ELF-1 (cell line): ENCODE measurements around the gene NUBP2.
A peak's percentile ranks its signal among the peaks of the same experiment; 100 is the strongest.

Experiments used
- DNase-seq: peaks from one replicate; pipeline ENCODE4 v3.0.0-alpha.2; 2016; ENCODE audit warnings: low read depth, low spot score

Gene NUBP2, protein sequence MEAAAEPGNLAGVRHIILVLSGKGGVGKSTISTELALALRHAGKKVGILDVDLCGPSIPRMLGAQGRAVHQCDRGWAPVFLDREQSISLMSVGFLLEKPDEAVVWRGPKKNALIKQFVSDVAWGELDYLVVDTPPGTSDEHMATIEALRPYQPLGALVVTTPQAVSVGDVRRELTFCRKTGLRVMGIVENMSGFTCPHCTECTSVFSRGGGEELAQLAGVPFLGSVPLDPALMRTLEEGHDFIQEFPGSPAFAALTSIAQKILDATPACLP

DNA sequence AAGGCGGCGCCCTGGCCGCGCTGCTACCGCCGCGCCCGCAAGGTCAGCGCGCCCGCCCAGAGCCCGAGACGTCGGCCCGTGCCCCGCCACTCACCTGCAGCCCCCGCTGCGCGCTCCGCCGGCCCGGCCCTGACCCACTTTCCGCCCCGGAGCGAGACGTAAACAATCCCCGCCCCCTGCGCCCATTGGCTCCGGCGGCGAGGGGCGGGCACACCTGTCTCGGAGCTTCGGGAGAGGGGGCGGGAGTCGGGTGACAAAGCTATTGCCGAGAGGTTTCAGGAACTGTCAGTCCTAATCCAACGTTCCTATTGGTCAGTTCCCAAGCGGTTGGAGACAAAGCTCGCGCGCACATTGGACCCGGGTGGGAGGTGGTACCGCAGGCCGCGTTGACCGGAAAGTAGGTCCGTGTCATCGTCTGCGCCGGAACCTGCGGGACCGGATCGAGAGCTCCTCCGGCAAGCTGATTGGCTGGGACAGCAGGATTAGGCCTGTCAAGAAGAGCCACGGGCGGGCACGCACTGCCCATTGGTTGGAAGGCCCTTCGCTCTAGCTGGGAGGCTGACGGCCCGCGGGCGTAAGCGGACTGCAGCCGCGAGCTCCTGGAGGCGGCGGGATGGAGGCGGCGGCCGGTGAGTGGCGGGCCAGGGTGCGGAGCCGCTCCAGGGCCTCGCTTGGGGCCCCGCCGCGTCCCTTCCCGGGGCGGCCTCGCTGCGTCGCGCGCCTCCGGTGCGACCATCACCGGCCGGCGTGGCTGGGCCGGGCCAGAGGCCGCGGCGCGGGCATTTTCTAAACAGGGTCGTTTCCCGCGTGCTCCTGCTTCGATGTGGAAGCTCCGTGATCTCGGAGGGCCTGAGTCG, at the start of gene NUBP2, which contains the start of gene SPSB3:
NUBP2 (plus strand) TSS at position 553 of the 857 bp plus-strand sequence; CDS start at position 614, 61 bp downstream.
SPSB3 (minus strand) TSS at position 164 of the 857 bp plus-strand sequence. CDS start 1,088 bp downstream, outside the sequence.
- peak; percentile 100 for DNase-seq

DNA sequence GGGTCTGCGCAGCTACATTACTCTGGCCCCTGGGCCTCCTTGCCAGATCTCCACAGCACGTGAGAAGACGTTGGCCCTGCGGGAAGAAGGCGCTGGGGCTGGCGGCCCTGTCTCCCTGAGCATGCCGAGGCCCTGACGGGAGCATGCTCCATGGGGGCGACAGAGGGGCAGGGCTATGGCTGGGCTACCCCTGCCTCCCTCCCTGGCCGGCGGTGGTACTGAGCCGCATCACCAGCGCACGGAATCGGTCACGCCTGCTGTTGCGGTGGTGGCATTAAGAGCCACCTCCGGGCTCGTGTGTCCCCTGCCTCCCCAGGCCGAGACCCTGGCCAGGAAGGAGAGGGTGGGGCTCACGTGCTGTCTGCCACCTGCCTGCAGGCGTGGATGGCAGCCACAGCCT, 48.6 kb upstream of the NUBP2 start:
- no peak for DNase-seq

DNA sequence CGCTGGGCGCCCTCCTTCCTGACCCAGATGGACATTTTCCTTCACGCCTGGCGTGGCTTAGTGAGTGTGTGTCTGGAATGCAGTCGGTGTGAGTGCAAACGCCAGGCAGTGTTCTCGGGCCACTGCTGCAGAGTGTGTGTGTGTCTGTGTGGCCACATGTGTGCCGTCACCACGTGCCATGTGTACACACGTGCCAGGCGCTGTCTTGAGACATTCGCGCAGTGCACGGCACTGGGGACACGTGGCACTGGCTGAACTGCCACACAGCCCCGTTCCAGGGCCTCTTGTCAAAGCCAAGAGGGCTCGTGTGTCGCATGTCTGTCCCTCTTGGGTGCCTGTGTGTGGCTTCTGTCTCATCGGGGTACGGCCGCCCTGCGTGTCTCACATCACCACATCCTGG, 47.9 kb upstream of the NUBP2 start:
- no peak for DNase-seq

DNA sequence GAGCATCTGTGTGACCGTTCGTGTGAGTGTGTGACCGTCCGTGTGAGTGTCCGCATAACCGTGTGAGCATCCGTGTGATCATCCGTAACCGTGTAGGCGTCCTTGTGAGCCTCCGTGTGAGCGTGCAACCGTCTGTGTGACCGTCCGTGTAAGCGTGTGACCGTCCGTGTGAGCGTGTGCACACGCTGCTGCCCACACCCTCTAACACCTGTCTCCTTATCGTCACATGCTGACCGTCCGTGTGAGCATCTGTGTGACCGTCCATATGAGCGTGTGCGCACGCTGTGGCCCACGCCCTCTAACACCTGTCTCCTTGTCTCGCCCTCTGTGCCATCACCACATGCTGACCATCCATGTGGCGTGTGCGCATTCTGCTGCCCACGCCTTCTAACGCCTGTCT, 42.5 kb upstream of the NUBP2 start:
- no peak for DNase-seq

DNA sequence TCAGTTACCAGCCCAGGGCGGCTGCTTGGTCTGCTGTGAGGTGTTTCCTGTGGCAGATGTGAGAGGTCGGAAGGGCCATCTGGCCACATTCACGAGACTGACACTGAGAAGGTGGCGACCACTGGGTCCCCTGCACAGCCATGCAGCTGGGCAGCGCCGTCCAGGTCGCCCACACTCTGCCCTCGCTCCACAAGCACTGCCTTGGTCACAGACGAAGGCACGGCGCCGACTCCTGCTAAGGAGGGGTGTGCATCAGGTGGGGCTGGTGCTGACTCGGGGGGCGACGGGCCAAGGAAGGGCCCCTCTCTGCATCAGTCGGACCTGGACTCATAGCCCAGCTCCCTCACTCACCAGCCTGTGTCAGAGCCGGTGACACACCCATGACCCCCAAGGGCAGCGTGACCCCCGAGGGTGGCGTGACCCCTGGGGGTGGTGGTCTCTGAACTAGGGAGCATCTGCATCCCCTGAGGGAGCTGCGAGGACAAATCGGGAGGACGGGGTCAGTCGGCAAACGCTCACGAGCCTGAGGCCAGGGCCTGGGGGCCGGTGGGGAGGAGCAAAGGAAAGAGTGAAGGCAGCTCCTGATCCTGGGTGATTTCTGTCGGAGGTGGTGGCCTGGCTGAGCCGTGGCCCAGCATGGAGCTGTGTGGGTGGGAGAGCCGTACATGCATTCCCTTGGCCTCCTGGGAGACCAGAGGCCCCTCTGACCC, 41.8 kb upstream of the NUBP2 start:
- no peak for DNase-seq

DNA sequence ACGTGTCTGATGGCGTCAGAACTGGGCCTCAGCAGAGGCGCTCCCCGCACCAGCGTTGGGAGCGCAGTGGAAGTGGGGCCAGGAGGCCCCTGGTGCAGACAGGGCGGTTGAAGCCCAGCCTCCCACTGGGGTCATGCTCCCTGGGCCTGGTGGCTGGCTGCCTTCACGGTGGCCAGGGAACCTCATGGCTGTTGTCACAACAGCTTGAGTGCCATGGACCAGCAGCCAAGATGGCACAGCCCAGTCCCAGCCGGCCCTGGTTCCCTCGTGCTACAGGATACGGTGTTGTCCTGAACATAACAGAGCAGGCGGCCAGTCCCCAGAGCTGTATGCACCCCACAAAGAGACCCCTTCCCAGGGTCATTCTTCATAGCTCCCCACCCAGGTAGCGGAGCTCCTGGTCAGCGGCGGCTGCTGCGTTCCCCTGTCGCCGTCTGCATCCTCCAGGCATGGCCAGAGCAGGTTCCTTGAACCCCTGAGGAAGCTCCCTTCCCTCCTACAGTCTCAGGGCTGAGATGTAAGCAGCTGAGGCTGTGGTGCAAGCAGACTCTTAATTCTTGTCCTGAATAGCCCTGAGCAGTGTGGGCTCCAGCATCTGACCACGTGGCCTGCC, 41.1 kb upstream of the NUBP2 start:
- DNase-seq, result no peak

DNA sequence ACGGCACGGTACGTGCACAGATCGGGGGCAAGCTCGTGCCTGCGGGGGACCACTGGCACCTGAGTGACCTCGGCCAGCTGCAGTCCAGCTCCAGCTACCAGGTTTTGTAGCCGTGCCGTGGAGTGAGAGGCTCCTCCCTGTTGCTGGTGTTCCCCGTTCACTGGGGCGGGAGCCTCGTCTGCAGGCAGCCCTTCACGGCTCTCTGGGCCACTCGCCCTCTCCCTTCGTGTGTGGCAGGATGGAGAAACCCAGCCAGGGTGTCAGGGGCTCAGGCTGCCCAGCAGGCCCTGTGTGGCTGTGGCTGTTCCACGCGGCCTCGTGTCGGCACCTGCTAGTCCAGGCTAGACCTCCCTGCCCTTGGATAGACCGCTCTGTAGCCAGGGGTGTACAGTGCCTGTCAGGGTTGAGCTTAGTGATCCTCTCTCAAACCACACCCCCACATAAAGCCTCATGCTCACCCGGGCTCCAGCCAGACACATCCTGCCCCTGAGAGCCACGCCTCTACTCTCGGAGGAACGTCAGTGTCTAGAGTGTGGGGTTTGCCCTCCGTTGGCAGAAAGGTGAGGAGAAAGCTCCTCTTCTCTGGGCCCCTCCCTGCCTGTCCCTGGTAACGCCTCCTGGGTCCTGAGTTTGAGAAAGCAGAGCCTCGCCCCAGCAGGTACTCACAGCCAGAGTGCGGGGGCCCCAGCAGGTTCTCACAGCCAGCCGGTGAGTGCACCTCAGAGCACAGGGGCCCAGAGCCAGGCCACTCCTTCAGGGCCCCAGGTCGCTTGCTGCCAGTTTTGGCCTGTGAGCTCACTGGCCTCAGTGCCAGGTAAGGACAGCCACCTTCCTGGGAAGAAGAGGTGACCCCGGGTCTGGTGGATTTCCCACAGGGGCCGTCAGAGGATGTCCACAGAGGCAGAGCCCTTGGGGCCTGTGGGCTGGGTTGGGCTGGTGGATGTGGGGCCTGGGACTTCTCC, 39.1 kb upstream of the NUBP2 start:
- DNase-seq, result no peak

DNA sequence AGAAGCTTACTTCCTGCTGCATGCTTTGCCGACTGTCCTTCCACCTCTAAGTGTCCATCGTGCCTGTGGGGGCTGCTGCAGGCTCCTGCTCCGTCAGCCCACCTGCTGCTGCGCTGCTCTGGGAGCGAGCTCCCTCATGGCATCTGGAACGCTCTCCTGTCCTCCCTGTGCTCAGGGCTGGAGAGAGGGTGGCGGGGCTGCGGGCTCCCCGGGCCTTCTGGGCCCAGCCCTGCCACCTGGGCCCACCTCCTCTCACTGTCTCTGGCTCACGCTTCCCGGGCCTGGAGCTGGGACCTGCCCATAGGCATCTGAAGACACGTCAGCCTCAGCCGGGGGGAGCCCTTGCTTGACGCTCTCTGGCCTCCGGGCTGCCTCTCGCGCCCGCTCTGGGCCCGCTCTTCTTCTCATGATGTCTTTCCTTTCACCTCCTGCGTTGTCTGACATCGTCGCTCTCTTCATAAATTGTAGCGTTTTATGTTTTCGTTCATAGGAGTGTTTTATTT, 38.4 kb upstream of the NUBP2 start:
- peak; percentile 47 for DNase-seq

DNA sequence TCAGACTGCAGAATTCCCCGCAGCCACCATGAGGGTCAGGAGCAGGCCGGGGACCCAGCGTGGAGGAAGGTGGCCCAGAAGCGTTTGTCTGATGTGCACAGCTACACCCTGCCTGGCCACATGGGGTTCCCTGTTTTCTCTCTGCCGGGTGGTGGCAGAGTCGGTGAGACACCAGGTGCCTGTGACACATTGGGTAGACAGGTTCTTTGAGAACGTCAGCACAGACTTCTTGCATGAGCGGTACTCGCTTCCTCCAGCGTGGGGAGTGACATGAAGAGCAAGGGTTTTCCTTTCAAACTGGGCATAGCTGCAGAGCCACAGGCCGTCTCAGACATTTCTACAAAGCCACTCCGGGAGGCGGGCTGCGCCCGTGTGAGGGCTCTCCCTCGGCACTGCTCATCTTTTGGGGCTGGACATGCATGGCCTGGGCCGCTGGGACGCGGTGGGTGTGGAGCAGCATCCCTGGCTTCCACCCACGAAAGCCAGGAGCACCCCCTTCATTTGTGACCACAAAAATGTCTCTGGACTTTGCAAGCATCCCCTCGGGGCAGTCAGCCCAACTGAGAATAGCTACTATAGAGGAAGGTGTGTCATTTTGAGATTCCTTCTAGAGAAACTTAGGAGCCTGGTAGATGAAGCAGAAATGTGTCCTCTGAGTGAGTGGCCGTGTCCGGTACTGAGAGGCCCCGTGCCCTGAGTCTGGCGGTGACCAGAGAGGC, 37.4 kb upstream of the NUBP2 start:
- DNase-seq, result peak; percentile 59

DNA sequence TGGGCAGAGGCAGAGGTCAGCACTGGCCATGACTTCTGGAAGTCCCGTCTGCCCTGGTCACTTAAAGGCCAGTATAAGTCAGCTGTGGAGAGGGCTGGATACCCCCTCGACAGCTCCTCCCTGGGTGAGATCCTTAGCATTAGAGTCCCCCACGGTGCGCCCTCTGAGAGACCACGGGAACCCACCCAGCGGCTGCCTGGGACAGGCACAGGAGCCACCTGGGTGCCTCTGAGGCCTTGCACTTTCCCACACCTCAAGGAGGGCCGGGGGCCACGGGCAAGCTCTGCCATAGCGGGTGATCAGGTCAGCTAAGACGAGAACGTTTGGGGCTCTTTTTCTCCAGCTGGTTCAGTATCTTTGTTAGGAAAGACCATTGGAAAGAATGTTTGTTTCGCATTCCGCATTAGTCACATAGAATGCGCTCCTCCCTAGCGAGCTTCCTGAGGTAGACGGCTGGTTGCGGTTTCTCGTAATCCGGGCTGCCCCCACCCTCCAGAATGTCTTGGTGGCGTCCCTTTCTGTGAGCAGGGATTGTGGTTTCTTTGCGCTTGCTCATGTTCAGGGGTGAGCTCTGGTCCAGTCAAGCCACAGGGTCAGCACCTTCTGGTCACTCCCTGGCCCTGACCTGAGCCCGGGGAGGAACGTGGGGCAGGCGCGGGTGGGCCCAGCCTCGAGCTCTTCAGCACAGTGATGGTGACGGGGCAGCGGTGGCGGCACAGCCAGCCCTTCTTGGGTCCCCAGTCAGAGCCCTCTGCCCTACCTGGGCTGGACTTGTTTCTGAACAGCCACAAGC, 36.7 kb upstream of the NUBP2 start:
- peak; percentile 78 for DNase-seq

DNA sequence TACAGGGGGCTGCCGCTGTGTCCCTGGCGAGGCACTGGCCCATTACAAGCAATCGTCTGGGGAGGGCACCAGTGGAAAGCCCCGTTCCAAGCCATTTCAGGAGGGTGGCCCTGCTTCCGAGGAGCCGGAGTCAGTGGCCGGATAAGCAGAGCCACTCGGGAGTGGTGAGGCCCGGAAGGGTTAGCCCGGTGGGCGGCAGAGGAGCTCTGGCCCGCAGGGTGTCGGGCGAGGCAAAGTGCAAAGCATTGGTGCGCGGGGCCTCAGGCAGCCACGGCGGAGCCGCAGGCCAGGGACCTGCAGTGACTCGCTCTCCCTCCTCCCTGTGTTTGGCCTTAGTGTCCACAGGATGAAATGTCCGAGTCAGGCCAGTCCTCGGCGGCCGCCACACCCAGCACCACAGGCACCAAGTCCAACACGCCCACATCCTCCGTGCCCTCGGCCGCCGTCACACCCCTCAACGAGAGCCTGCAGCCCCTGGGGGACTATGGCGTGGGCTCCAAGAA, 36.0 kb upstream of the NUBP2 start:
- no peak for DNase-seq

DNA sequence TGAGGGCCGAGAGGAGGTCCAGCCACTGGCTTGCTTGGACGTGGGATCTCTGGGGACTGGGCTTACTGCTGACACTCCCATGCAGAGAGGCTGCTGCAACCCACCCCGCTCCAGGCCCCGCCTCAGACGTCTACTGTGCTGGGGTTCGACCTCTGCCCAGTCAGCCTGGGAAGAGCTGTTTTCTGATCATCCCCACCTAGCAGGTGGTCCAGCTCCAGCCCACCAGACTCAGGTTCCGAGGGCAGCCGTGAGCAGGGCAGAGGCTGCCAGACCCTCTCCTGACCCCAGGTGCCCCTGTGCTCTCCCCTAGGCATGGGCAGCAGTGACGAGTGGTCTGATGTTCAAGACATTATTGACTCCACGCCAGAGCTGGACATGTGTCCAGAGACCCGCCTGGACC, 34.8 kb upstream of the NUBP2 start:
- no peak for DNase-seq

DNA sequence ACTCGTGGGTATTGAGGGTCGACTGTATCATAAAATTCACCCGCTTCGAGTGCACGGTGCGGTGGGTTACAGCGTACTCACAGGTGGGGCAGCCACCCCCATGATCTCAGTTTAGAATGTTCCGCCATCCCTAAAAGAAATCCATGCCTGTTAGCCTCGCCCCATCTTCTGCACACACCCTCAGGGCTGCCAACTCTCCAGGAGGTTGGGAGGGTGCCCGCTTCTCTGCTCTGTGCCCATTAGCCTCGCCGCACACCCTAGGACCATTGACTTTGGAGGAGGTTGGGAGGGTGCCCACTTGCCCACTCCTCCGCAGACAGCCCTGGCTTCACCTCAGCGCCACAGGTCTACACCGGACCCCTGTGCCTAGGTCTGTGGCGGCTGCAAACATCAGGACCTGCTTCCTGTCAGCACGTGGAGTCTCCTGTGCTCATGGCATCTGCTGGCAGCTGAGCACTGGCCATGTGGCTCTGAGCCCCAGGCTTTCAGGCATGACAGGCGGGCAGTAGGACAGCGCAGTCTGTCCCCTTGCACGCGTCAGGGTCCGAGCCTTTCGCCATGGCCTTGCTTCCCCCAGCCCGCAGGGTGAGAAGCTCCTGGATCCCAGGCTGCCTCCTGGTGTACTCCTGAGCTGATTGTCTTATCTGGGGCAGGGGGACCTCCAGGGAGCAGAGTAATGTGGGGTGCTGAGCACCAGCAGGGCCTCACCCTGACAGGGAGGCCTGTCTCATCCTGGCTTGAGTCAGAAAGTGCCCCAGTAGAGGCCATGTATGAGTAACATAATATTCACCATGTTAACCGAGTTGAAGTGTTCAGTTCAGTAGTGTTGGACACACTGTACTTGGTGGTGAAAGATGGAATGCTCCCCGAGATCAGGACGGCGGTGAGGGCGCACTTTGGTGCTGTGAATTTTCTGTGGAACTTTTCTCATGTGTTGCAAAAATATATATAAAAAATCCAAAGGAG, 33.3 kb upstream of the NUBP2 start:
- no peak for DNase-seq

DNA sequence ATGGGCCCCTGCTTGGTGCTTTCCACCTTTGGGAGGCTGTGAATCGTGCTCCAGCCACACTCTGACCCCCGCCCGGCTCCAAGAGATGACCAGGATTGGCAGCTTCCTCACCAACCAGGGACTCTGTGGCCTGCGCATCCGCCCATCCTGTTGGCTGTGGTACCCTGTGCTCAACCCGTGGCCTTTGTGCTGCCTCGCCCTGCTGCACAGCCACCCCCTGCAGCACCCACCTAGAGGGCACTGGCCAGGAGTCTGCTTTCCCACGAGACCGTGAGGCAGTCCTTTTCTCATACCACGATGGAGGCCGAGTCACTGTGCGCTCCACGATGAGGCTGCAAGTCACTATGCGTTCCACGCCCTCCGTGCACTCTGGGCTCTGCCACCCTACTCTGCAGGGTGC, 30.8 kb upstream of the NUBP2 start:
- no peak for DNase-seq

DNA sequence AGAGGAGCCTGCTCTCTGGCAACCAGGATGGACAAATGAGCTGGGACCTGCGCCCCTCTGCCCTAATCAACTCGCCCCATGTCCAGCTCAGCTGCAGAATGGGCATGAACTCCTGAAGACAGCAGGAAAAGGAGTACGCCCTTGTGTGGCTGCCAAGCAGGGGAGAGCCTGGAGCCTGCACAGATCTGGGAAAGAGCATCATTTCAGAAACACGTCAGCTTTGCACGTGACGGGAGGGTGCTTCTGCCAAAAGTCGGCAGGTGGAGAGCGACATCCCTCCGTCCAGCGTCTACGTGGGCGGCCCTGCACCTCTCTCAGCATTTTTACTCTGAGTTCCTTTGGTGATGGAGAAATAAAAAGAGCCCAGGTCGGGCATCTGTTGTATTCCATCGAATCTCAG, 29.9 kb upstream of the NUBP2 start:
- DNase-seq, result no peak

DNA sequence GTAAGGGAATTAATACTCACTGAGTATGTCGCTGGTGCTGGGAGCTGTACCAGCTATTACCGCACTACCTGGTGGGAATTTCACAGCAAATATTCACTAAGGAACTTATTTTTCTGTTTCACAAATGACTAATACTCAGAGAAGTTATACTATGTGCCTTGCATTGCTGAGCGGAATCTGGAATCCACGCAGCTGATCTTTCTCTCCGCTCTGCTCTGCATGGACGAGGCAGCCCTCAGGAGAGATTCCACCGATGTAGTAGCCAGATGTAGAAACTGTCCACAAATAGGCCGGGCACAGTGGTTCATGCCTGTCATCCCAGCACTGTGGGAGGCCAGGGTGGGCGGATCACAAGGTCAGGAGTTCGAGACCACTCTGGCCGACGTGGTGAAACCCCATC, 28.6 kb upstream of the NUBP2 start:
- DNase-seq, result no peak

DNA sequence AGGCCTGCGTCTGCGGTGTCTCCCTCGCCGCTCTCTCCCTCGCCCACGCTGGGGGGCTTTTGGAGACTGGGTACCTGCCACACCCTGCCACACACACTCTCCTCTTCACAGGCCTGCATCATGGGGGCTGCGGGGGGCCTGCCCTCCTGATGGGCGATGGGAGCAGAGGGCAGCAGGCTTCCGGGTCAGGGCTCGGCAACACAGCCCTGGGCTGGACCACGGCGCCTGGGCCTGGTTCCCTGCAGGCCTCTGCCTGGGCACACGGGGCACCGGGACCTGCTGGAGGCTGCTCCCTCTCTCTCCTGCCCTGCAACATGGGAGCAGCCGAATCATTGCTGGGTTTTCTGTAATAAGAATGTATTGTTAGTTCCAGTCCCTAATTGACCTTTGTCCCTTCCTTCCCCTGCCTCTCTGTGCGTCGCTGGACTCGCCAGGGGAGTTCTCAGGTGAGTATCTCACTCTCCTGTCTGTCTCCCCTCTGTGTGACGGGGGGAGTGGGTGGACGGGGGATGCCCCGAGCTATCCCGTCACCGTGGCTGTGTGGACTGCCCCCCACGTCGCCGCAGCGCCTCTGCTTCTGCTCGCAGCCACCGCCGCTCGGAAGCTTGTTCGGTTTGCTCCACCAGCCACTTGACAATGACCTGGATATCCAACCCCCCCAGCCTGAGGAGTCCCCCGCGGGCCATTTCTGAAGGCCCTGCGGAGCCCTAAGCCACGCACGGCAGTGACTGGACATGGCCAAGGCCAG, 24.9 kb upstream of the NUBP2 start:
- no peak for DNase-seq
